ENCODE measurements around the gene SSPN.

The SSPN gene

GRCh38 chr12:26268841-26269561 is 73.6 kb downstream of the SSPN start:
- DNase-seq, result no peak

DNA sequence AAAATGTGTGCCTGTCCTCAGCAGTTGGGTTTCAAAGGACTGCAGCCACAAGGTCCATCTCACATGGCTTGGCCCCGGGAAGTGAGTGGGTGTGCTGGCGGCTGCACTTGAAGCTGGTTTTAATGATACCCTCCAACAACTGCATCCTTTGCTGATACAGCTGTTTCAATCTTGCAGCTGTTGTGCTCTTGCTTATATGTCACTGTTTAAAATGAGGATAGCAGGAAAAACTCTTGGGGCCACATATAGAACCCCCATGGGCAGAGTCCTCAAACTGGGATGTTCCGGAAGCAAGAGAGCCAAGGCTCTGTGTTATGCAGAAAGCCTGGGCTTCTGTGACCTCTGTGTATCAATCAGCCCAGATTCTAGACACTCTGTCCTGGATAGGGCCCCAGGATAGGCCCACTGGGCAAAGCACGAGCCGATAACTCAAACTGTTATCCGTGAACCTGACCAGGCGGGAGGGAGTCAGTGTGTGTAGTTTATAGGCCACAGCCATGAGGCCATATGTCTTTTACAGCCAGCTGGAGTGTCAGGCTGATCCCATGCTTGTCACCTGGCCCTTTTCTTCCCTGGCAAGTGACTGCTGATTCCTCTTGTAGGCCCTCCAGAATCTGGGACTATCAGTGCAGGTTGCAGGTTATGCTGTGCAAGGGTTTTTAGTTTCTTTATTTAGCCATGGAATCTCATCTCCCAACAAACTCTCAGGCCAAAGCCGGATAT is 74.3 kb downstream of the SSPN start:
- no peak for DNase-seq

DNA sequence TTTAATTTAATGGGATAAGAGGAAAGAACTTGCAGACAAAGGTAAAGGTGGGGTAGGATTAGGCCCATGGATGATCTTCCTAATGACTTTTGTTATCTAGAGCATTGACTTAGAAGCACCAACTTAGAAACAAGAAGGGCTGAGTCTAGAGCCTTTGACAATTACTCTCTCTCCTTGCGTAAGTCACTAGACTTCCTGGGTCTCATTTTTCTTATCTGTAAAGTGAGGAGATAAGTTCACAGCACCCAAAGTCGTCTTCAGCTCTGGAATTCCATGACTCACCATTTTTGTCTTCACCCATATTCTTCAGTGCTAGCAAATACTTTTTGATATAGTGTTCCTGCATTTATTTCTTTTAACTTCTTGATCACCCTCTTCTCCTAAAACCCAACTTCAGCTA is 75.7 kb downstream of the SSPN start:
- DNase-seq, result no peak

- peak; percentile 1 for DNase-seq
Measured at GRCh38 chr12:26271889-26272492, 76.6 kb downstream of the SSPN start.

DNA sequence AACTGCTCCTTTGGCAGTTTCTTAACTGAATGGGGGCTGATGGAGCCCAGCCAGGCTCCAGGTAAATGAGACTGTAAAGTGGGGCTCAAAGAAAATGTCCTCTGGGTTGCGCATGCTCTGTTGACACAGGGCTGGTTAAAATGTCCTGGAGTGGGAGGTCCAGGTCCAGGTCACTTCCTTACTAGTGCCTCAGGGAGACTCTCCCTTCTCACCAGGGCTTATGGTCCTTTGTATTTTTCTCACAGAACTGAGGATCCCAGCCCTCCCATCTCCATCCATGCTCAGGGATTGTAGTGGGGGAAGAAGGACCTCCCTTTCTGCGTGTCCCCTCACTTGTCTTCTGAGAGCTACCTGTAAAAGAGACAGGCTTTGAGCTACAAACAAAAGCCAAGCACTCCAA is 77.5 kb downstream of the SSPN start:
- DNase-seq, result no peak

DNA sequence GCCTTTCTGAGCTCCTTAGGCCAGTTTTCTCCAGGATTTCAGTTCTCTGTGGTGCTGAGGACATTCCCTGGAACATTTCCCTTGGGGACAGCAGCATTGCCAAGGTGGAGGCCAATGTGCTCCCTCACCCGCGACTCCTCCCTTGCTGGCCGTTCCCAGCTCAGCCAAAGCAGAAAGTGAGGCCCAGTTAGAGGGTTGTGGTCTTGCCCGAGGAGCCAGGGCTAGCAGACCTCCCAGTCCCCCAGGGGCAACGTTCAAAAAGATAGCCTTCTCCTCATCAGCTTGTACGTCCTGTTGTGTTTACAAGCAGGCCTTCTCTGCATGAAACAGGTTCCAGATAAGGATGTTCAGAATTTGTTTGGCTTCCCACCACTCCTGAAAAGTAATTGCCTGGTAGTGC is 78.4 kb downstream of the SSPN start:
- no peak for DNase-seq

DNA sequence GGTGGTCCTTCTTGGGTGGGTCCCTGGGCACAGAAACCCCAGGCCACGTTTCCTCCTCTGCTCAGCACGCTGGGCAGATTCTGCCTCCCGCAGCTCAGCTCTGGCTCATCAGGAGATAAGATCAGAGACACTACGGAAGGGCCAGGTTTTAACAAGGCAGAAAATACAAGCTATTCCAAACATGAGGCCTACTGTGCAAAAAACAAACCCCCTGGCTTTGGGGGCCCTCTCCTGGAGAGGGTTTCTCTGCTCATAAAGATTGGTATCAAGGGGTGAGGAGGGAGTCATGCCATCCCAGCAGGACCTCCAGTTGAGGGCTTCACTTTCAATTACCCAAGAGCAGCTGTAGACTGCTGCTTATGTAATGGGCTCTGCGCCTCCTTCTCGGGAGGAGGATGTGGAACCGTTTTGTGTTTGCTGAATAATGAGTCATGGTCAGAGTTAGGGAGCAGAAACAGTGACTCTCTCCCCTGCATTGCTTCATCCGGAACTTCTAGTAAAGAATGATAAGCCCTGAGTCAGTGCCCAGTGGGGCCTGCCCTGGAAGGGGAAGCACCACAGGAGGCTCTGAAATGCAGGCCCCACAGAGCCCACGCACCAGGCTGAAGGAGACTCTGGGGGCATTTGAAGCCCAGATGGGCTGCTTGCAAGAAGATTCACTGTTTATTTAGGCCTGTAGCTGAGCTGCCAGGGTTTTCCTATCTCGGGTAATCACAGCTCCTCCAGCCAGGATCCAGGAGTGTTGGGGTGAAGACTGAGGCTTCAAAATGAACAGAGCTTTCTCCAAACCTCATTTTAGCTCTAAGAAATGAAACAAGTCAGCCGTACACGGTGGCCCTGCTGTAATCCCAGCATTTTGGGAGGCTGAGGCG is 79.3 kb downstream of the SSPN start:
- peak; percentile 43 for DNase-seq

GRCh38 chr12:26275313-26276131 is 80.1 kb downstream of the SSPN start:
- DNase-seq, result no peak

GRCh38 chr12:26276709-26277108 is 81.3 kb downstream of the SSPN start:
- no peak for DNase-seq

GRCh38 chr12:26277506-26278246 is 82.3 kb downstream of the SSPN start:
- no peak for DNase-seq

DNA sequence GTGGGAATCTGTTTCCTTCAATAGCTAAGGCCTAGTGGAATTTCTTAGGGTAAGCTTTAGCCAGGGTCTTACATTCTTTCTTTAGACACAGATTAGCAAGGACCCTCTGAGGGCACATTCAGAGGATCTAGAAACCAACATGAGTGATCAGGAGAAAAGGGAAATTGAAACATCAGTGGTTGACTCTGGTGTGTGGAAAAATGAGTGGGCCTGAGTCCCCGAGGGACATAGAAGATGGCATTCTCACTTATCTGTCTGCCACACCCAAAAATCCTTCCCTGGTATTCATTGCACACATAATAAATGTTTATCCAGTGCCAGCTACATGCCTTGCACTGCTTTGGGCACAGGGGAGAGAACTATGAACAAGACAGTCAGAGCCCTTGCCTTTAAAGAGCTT is 82.9 kb downstream of the SSPN start:
- DNase-seq, result no peak

- DNase-seq, result no peak
Measured at GRCh38 chr12:26278666-26279065, 83.3 kb downstream of the SSPN start.

- no peak for DNase-seq
Measured at GRCh38 chr12:26279091-26279490, 83.7 kb downstream of the SSPN start.

- no peak for DNase-seq
Measured at GRCh38 chr12:26279908-26280307, 84.5 kb downstream of the SSPN start.

- no peak for DNase-seq
Measured at GRCh38 chr12:26280869-26281268, 85.5 kb downstream of the SSPN start.

DNA sequence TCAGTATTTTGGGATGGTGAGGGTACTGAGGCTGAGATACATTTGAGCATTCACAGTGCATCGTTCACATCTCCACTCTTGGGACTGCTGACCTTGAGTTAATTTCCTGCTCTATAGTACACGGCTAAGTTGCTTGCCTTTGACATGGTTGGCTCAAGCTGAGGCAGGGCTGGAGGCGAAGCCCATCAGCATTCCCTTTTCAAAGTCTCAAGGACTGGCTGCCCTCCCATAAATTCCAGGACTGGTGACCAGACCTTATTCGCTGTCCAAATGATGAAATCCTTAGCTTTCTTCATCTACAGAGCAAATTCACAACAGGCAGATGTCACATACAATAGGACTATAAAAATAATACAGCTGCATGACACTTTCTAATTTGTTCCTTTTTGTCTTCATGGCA is 85.9 kb downstream of the SSPN start:
- DNase-seq, result no peak

DNA sequence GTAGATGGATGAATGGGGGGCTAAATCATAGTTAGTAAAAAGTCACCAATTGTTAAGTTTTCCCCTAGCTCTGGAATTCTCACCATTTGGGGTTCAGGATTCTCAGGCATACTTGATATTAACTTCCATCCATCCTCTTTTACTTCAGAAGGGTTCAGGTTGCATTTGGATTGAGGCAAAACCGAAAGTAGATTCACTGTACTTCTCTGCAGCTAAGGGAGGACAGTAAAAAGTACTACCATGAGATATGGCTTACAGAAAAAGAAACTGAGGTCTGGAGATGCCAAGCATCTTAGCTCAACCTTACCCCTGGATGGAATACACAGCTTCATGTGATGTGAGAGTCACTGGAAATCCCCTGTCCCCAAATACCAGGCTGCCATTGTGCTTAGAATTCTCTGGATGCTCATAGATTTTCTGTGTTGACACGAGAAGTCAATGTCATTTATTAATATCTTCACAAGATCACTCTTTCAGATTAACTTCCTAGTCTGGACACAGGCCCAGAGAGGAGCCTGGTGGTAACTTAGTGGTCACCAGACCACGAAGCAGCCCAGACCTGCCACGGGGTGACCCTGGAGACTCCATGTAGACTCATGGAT is 87.1 kb downstream of the SSPN start:
- DNase-seq, result no peak

DNA sequence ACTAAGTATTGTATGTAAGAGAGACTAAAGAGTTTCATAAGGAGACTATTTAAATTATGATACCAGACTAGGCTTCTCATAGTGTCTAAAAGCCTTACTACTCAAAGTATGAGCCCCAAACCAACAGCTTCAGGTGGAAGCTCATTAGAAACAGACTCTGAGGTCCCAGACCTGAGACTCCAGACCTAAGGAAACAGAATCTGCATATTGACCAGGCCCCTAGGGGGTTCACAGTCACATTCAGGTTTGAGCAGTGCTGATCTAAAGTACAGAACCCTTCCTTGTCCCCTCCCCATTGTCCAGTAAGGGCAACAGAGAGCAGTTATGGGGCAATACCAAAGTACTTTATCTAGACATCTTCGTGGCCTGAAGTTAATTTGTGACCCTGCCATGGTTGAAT is 87.7 kb downstream of the SSPN start:
- DNase-seq, result no peak

DNA sequence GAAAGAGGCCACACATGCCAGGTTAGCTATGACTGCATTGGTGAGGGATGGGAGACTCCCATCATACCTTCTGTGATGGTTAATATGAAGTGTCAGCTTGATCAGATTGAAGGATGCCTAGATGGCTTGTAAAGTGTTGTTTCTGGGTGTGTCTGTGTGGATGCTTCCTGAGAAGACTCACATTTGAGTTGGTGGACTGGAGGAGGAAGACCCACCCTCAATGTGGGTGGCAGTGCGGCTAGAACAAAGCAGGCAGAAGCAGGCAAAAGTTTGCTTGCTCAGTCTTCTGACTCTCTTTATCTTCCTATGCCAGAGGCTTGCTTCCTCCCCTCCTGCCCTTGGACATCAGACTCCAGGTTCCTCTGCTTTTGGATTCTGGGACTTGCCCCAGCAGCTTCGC is 88.2 kb downstream of the SSPN start:
- DNase-seq, result no peak

DNA sequence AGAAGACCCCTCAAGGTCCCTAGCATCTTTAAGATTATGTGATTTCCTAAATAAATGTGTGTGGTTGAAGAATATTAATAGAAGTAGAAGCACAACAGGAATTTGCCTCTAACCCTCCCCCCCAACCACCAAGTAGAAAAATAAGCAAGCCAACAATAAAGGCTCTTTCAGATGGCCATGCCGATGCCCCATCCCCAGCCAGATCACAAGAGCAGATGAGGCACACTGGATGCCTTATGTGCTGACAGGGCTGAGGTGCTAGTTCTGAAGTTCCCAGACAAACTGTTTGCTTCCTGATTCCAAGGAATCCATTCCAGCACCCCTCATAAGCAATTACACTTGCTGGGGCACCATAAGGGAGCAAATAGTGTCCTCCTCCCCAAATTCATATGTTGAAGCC is 90.0 kb downstream of the SSPN start:
- DNase-seq, result no peak

GRCh38 chr12:26286186-26286585 is 90.8 kb downstream of the SSPN start:
- no peak for DNase-seq

Measured in CD4-positive, alpha-beta T cell treated with Interleukin-17A for 1 hour (primary cell).